ENCODE measurements around the gene ZDHHC7.

GRCh38 chr16:84940670-84941551 is 70.4 kb downstream of the ZDHHC7 start:
- no peak for TF ChIP-seq CTCF (IDR thresholded peaks at IDR 0.05)
- no peak for TF ChIP-seq POLR2A (IDR thresholded peaks at IDR 0.05)
